Myocyte (in vitro differentiated cells): ENCODE data around the gene TNS3. TPM values are rescaled to one million over a fixed set of nuclear protein-coding genes. Genes with fewer than 3 reads are reported as not detected.

Source experiments
- DNase-seq: peaks from one replicate; pipeline ENCODE4 v3.0.0-alpha.2; 2012; ENCODE audit warnings: low read depth
- total RNA-seq: library from RNA; depleted of rRNA; stranded (reverse); fragments of >200 nt; gene quantifications from 2 replicates; pipeline ENCODE4 v1.2.3, GENCODE V29; 2014

Gene TNS3
- total RNA-seq, 1 donor from 2014 or later = 241 TPM

GRCh38 chr7:47247132-47247531 is 334.8 kb downstream of the TNS3 start:
- DNase-seq = no peak

- peak; percentile 35 for DNase-seq
Measured at GRCh38 chr7:47244692-47245091, 337.2 kb downstream of the TNS3 start.

GRCh38 chr7:47241112-47242065 is 340.5 kb downstream of the TNS3 start:
- peak; percentile 60 for DNase-seq

GRCh38 chr7:47239931-47240421 is 341.9 kb downstream of the TNS3 start:
- DNase-seq = no peak

DNA sequence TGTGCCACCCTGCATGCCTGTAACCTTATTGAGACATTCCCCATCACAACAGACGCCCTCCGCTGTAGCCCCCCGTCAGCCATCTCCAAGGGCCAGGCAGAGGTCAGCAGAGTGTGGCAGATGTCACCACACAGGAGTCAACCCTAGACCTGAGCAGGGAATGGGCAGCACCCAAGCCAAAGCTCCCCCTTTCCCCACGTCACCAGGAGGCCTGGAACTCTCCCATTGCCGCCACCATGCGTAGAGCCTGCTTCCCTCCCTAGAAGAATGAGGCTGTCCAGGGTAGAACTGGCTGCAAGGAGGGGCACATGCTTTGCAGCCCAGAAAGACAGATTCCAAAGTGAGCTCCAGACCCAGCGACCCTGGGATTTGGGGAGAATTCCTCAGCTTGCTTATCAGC is 342.9 kb downstream of the TNS3 start:
- no peak for DNase-seq

- DNase-seq = peak; percentile 32
Measured at GRCh38 chr7:47236480-47237129, 345.3 kb downstream of the TNS3 start.

DNA sequence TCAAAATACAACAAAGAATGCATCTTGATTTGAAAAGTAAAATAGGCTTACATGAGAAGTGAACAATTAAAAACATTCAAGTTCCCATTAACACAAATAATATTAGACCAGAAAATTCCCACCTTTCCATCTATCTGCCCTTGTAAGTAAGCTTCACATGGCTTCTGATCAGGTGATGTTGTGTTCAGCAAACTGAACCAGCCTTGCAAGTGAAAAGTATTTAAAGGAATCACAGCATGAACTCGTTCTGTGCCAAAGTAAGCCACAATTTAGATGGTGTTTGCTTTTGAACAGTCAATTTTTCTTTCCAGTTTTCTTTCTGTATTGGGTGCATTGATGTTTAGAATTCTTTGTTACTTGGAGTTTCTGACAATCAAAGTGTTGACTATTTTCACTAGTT is 347.9 kb downstream of the TNS3 start:
- no peak for DNase-seq

- peak; percentile 86 for DNase-seq
Measured at GRCh38 chr7:47232751-47233412, 349.0 kb downstream of the TNS3 start.

DNA sequence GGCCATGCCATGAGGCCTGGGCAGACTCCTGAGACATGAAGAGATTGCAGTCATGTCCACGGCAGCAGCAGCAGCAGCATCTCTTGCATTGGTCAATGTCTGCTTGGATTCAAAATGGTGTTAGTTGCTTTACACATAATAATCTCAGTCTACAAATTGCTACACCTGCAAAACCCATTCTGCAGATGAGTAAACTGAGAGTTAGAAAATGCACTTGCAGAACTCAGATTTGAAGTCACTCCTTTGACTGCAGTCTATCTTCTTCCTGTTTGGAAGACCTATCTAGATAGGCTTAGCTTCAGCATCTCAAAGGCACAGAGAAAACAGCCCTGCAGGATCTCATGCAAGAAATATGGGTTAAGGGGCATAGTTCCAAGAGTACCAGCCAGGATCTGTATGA is 350.3 kb downstream of the TNS3 start:
- DNase-seq = no peak

- no peak for DNase-seq
Measured at GRCh38 chr7:47231032-47231431, 350.9 kb downstream of the TNS3 start.

DNA sequence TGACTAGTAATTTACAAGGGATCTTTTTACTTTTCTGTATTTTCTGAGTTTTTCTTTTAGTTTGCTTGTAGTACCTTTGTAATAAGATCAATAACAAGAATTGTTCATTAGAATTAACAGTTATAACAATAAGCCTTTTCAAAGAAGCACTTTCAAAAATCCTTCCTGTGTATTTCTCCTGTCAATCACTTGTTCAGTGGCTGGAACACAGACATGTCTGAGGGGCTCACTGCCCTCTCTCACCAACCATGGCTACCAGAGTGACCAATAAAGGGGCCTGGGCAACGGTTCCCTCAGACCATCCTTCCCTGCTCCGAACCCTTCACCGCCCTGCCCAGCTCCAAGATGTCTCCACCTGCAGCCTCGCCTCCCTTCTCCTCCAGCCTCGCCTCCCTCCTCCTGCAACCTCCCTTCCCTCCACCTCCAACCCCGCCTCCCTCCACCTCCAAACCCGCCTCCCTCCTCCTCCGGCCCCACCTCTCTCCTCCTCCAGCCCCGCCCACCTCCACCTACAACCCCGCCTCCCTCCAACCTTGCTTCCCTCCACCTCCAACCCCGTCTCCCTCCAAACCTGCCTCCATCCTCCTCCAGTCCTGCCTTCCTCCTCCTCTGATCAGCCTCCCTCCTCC is 353.4 kb downstream of the TNS3 start:
- DNase-seq = no peak

GRCh38 chr7:47227762-47228177 is 354.1 kb downstream of the TNS3 start:
- DNase-seq = peak; percentile 97

DNA sequence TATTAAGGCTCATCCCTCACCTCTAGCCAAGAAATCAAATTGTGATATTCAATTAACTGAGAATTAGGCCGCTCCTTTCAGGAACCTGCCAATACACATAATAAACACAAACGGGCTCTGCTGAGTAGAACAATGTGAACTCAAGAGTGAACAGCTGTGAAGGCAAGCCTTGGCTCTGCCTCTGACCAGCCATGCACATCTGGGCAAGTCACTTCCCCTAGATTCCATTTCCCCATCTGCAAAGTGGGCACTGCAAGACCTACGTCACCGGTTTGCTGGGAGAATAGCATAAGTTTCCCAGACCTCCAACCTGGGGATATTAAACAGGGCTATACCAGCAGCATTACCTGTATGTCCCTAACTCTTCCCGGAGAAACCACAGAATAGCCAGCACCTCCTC is 355.2 kb downstream of the TNS3 start:
- no peak for DNase-seq

DNA sequence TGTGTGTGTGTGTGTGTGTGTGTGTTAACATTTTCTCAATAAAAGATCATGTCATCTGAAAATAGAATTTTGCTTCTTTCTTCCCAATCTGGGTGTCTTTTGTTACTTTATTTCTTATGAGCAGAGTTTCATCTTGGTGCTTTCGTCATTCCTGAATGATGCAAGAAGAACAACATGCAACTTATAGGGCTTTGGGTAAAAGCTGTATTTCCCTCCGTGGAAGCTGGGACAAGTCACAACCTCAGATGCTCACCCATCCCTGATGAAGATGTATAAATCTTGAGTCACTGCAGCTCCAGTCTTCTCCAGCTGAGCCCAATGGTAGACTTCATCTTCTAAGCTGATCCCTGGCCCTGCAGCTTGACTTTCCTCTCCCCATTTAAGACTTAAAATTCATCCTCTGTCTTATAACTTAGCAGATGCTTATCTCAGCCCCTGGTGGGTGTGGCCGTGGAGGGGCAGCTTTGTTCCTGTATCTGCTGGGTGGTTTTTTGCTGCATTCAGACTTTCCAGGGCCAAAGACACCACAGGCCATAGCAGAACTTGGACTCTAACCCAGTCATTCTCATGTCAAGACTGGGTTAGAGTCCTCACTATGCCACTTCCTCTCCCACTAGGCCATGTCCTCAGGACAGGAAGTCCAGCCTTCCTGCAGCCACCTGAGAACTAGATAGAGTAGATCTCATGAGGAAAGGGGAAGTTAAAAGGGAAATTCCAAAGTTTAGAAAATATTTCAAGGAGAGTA is 356.4 kb downstream of the TNS3 start:
- DNase-seq = no peak
